ENCODE results near the gene TRIM33.
"Not testable (repeated sequence)": the region's sequence is repeated elsewhere in the genome, so short reads cannot be mapped to it uniquely, and the experiment has no call there.

GRCh38 chr1:114418948-114419347, 92.1 kb downstream of the TRIM33 start:
- not testable (repeated sequence) for TF ChIP-seq EZH2 (IDR thresholded peaks at IDR 0.05; ENCODE audit: low read length, missing control alignments); CTCF (conservative IDR thresholded peaks at IDR 0.05 in 1 of 2, IDR thresholded peaks at IDR 0.05 in 1 of 2; ENCODE audit: low read depth in 1 of 2, low read length in 2 of 2)

Measured in fibroblast of lung (primary cell).